ENCODE measurements around the gene OVCH1. TPM values are rescaled to one million over a fixed set of nuclear protein-coding genes. Genes with fewer than 3 reads are reported as not detected.

The OVCH1 gene
- 0.26 TPM in 1 of 2 replicates, not detected in the other for total RNA-seq

- FAIRE-seq = no peak
- no peaks in the 10 kb centered on the region for H3K36me3 ChIP-seq (ENCODE audit: control insufficient read depth, insufficient read depth, low read length)
These were observed at the start of gene OVCH1 for GRCh38 chr12:29497588-29497987. Gene OVCH1 (minus strand): TSS chr12:29497686. CDS start chr12:29497686, 0 bp downstream.

GRCh38 chr12:29547151-29547632 lies 49.7 kb upstream of the OVCH1 start:
- FAIRE-seq = no peak
- peak; percentile 18 for DNase-seq (ENCODE audit: low read depth)
- H3K27me3 ChIP-seq (ENCODE audit: control insufficient read depth, insufficient read depth, low read length) = peaks cover 2% of the 10 kb centered on the region
- no peak overlapping the region for H3K4me3 ChIP-seq (ENCODE audit: low read depth, low read length)
- no peak for TF ChIP-seq CTCF (IDR thresholded peaks at IDR 0.05; ENCODE audit: insufficient read depth, low read length, severe bottlenecking)
- H3K36me3 ChIP-seq (ENCODE audit: control insufficient read depth, insufficient read depth, low read length) = no peaks in the 10 kb centered on the region

More at GRCh38 chr12:29497588-29497987, at the start of gene OVCH1:
- Histone ChIP-seq H3K4me3 (ENCODE audit: low read depth, low read length) (no peak within 1 kb of the TSS), H3K27me3 (ENCODE audit: control insufficient read depth, insufficient read depth, low read length) (no peaks in the 10 kb centered on the region)
- DNase-seq (ENCODE audit: low read depth) = no peak
- no peak for TF ChIP-seq CTCF (IDR thresholded peaks at IDR 0.05; ENCODE audit: insufficient read depth, low read length, severe bottlenecking)

GRCh38 chr12:29546000-29546399 lies 48.5 kb upstream of the OVCH1 start:
- TF ChIP-seq CTCF (IDR thresholded peaks at IDR 0.05; ENCODE audit: insufficient read depth, low read length, severe bottlenecking) = no peak
- no peak for FAIRE-seq
- H3K36me3 ChIP-seq (ENCODE audit: control insufficient read depth, insufficient read depth, low read length) = no peaks in the 10 kb centered on the region
- no peak for DNase-seq (ENCODE audit: low read depth)
- peaks cover 2% of the 10 kb centered on the region for H3K27me3 ChIP-seq (ENCODE audit: control insufficient read depth, insufficient read depth, low read length)
- no peak overlapping the region for H3K4me3 ChIP-seq (ENCODE audit: low read depth, low read length)

- Histone ChIP-seq H3K4me3 (ENCODE audit: low read depth, low read length) (no peak overlapping the region), H3K27me3 (ENCODE audit: control insufficient read depth, insufficient read depth, low read length) (peaks cover 2% of the 10 kb centered on the region), H3K36me3 (ENCODE audit: control insufficient read depth, insufficient read depth, low read length) (no peaks in the 10 kb centered on the region)
- DNase-seq (ENCODE audit: low read depth) (no peak), FAIRE-seq (no peak)
- TF ChIP-seq CTCF (IDR thresholded peaks at IDR 0.05; ENCODE audit: insufficient read depth, low read length, severe bottlenecking) = no peak
These were observed 47.6 kb upstream of the OVCH1 start for GRCh38 chr12:29545102-29545467.

GRCh38 chr12:29544428-29545101 lies 47.1 kb upstream of the OVCH1 start:
- H3K36me3 ChIP-seq (ENCODE audit: control insufficient read depth, insufficient read depth, low read length) = no peaks in the 10 kb centered on the region
- no peak for TF ChIP-seq CTCF (IDR thresholded peaks at IDR 0.05; ENCODE audit: insufficient read depth, low read length, severe bottlenecking)
- peaks cover 2% of the 10 kb centered on the region for H3K27me3 ChIP-seq (ENCODE audit: control insufficient read depth, insufficient read depth, low read length)
- FAIRE-seq (no peak), DNase-seq (ENCODE audit: low read depth) (no peak)
- no peak overlapping the region for H3K4me3 ChIP-seq (ENCODE audit: low read depth, low read length)

- DNase-seq (ENCODE audit: low read depth) (no peak), FAIRE-seq (no peak)
- no peak for TF ChIP-seq CTCF (IDR thresholded peaks at IDR 0.05; ENCODE audit: insufficient read depth, low read length, severe bottlenecking)
- Histone ChIP-seq H3K27me3 (ENCODE audit: control insufficient read depth, insufficient read depth, low read length) (peaks cover 2% of the 10 kb centered on the region), H3K4me3 (ENCODE audit: low read depth, low read length) (no peak overlapping the region), H3K36me3 (ENCODE audit: control insufficient read depth, insufficient read depth, low read length) (no peaks in the 10 kb centered on the region)
These were observed 45.5 kb upstream of the OVCH1 start for GRCh38 chr12:29543036-29543435.
